WI38 (cell line): ENCODE results near the gene CELF2.

Experiments
- H3K4me3 ChIP-seq: 2 replicates; pipeline ENCODE4 v1.5.1; 2011; ENCODE audit warnings: low read depth, mild to moderate bottlenecking, control low read depth, low read length
- TF ChIP-seq, protein P1 (sequence below): IDR thresholded peaks from 2 replicates; pipeline ENCODE4 v1.5.1; 2012; ENCODE audit warnings: low read depth, mild to moderate bottlenecking, control low read depth, low read length

Gene CELF2

DNA sequence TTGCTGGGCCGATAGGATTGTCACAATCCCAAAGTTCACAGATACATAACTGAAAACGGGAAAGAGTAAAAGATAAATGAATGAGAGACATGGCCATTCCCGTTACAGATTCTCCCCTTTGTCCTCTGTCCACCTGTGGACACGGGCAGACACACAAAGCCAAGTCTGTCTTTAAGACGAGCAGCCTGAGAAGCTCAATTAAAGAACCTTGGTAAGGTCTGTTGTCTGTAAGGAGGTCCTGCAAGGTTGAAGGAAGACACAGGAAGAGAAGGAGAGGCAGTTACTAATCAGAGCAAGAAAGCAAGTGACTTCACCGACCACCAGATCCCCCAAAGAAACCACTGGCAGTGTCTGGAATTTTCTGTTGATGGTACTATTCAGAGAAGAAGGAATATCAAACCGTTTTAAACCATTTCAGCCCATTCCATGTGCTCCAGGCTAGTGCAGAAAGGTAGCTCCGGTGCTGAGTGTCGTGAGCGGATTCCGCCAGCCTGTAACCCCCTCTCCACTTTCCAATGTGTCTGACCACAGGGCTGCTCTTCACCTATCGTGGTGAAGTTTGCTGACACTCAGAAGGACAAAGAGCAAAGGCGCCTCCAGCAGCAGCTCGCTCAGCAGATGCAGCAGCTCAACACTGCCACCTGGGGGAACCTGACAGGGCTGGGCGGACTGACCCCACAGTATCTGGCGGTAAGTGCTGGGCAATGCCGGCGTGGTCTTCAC, 252.6 kb downstream of the CELF2 start:
- TF ChIP-seq, protein P1, sequence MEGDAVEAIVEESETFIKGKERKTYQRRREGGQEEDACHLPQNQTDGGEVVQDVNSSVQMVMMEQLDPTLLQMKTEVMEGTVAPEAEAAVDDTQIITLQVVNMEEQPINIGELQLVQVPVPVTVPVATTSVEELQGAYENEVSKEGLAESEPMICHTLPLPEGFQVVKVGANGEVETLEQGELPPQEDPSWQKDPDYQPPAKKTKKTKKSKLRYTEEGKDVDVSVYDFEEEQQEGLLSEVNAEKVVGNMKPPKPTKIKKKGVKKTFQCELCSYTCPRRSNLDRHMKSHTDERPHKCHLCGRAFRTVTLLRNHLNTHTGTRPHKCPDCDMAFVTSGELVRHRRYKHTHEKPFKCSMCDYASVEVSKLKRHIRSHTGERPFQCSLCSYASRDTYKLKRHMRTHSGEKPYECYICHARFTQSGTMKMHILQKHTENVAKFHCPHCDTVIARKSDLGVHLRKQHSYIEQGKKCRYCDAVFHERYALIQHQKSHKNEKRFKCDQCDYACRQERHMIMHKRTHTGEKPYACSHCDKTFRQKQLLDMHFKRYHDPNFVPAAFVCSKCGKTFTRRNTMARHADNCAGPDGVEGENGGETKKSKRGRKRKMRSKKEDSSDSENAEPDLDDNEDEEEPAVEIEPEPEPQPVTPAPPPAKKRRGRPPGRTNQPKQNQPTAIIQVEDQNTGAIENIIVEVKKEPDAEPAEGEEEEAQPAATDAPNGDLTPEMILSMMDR: peak; percentile 84
- no peak overlapping the region for H3K4me3 ChIP-seq

GRCh38 chr10:11270858-11271179, 253.1 kb downstream of the CELF2 start:
- TF ChIP-seq, protein P1: no peak
- no peak overlapping the region for H3K4me3 ChIP-seq

GRCh38 chr10:11272915-11273389, 255.3 kb downstream of the CELF2 start:
- TF ChIP-seq, protein P1: no peak
- no peak overlapping the region for H3K4me3 ChIP-seq

- TF ChIP-seq, protein P1: no peak
- H3K4me3 ChIP-seq: no peak overlapping the region
These were observed 256.8 kb downstream of the CELF2 start for GRCh38 chr10:11274452-11274851.

DNA sequence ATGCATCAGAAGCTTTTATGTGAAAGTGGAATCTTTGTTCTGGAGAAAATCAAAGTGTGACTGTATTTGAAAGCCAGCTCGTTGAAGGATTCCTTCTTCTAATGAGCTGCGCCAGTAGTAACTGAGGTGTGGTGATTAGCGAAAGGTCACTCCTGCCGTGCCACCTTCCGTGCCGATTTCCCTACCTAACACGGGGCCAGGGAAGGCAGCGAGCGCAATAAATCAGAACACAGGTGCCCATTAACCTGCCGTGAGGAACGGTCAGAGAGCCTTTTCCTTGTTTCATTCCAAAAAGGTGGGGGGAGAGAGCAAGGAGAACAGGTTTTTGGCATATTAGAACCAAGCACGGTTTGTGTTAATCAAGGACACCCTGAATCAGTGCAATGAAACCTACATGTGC, 258.0 kb downstream of the CELF2 start:
- no peak overlapping the region for H3K4me3 ChIP-seq
- TF ChIP-seq, protein P1: no peak

GRCh38 chr10:11276449-11276990, 258.8 kb downstream of the CELF2 start:
- no peak overlapping the region for H3K4me3 ChIP-seq
- TF ChIP-seq, protein P1: no peak

DNA sequence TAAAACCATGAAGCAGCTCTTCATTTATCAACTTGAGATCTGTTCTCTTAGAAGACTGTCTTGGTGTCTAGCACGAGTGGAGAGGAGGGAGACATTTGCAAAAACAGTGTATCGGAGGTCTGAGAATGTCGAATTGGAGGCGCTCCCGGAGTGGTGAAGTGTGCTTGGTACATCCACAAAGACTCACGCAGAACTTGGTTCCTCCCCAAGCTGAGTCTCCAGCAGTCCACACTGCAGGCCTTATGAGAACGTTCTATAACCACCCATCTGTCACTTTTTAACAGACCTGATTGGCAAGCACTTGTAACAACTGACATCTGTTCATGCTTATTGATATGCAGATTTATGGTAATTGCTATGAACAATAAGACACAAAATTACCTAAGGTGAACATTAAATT, 261.6 kb downstream of the CELF2 start:
- TF ChIP-seq, protein P1: no peak
- H3K4me3 ChIP-seq: no peak overlapping the region
